K562 (cell line): ENCODE measurements around the gene HNMT. TPM values are rescaled to one million over a fixed set of nuclear protein-coding genes. Genes with fewer than 3 reads are reported as not detected.

Experiments used
- BHLHE40 ChIP-seq: IDR thresholded peaks from 2 replicates; pipeline ENCODE4 v1.6.1; 2011; ENCODE audit warnings: low read length, improper control_type of control experiment
- CBX8 ChIP-seq: fragments of 200-600 bp; sonication (generic); IDR thresholded peaks from 2 replicates; pipeline ENCODE4 v1.6.1; 2012; ENCODE audit warnings: borderline replicate concordance, mixed run types, low read depth, mild to moderate bottlenecking, moderate library complexity, mixed read lengths, low read length, control low read depth, inconsistent platforms; ENCODE audit not compliant: poor library complexity, severe bottlenecking; ENCODE audit errors: extremely low read depth
- CHAMP1 ChIP-seq: fragments of 450-650 bp; IDR thresholded peaks from 2 replicates; pipeline ENCODE4 v1.6.1; 2016; ENCODE audit warnings: mild to moderate bottlenecking
- DPF2 ChIP-seq: fragments of 450-650 bp; IDR thresholded peaks from 2 replicates; pipeline ENCODE4 v1.6.1; 2016
- EP400 ChIP-seq: fragments of 450-650 bp; IDR thresholded peaks from 2 replicates; pipeline ENCODE4 v1.6.1; 2017; ENCODE audit warnings: antibody characterized with exemption, mild to moderate bottlenecking, moderate library complexity
- FOXM1 ChIP-seq, 2 experiments: fragments of 450-650 bp in 1 of 2; sonication (generic) in 1 of 2; formaldehyde crosslinking in 1 of 2; IDR thresholded peaks; 2 replicates each; pipeline versions ENCODE4 v1.6.1 to v1.9.0; 2017 to 2022; ENCODE audit warnings: low read depth in 2 of 2, mild to moderate bottlenecking in 2 of 2, missing genetic modification reagents in 1 of 2, moderate library complexity in 1 of 2
- HES1 ChIP-seq: fragments of 450-650 bp; IDR thresholded peaks from 2 replicates; pipeline ENCODE4 v1.6.1; 2016; ENCODE audit warnings: low read depth, mild to moderate bottlenecking, moderate library complexity
- HOMEZ ChIP-seq: fragments of 250-450 bp; sonication (Bioruptor Pico); IDR thresholded peaks from 2 replicates; pipeline ENCODE4 v1.4.0; 2020; ENCODE audit warnings: mild to moderate bottlenecking, moderate library complexity
- IFI16 ChIP-seq: fragments of 250-450 bp; sonication (Bioruptor Pico); IDR thresholded peaks from 2 replicates; pipeline ENCODE4 v2.1.2; 2022; ENCODE audit warnings: mild to moderate bottlenecking, inconsistent platforms
- MXI1 ChIP-seq: IDR thresholded peaks from 2 replicates; pipeline ENCODE4 v1.6.1; 2011; ENCODE audit warnings: low read depth, mild to moderate bottlenecking, improper control_type of control experiment, low read length
- NFE2L1 ChIP-seq: fragments of 450-650 bp; IDR thresholded peaks from 2 replicates; pipeline ENCODE4 v1.6.1; 2016; ENCODE audit warnings: missing genetic modification characterization, low read depth, mild to moderate bottlenecking, missing compliant biosample characterization, moderate library complexity, borderline replicate concordance
- NR2C1 ChIP-seq, 2 experiments: fragments of 450-650 bp; IDR thresholded peaks; 2 replicates each; pipeline ENCODE4 v1.6.1; 2017; ENCODE audit warnings: mild to moderate bottlenecking in 2 of 2, antibody characterized with exemption in 1 of 2, inconsistent platforms in 1 of 2, missing compliant biosample characterization in 1 of 2, missing genetic modification characterization in 1 of 2
- PRMT5 ChIP-seq: sonication (generic); formaldehyde crosslinking; IDR thresholded peaks from 2 replicates; pipeline ENCODE4 v1.5.0; 2020; ENCODE audit warnings: missing genetic modification reagents
- SLC30A9 ChIP-seq: fragments of 250-450 bp; sonication (Bioruptor Pico); IDR thresholded peaks from 2 replicates; pipeline ENCODE4 v1.8.0; 2022; ENCODE audit warnings: mild to moderate bottlenecking, moderate library complexity
- ZNF584 ChIP-seq: fragments of 200-800 bp; sonication (Bioruptor generic); IDR thresholded peaks from 2 replicates; pipeline ENCODE4 v1.6.1; 2016; ENCODE audit warnings: low read depth, mild to moderate bottlenecking, missing genetic modification characterization, missing compliant biosample characterization
- ZNF740 ChIP-seq, 3 experiments: fragments of 200-800 bp in 1 of 3; sonication (Bioruptor generic) in 1 of 3; sonication (generic) in 1 of 3; formaldehyde crosslinking in 1 of 3; IDR thresholded peaks; 2 replicates each; pipeline versions ENCODE4 v1.6.1 to v1.8.0; 2016 to 2022; ENCODE audit warnings: mild to moderate bottlenecking in 2 of 3, missing compliant biosample characterization in 2 of 3, missing genetic modification characterization in 2 of 3, missing genetic modification reagents in 1 of 3
- polyA plus RNA-seq, 8 experiments: library from polyadenylated mRNA; depleted of rRNA in 4 of 8; stranded (reverse) in 5 of 8; unstranded in 3 of 8; fragments of >200 nt; fragmentation: Nextera tagmentation in 2 of 8; fragmentation: Illumina TruSeq in 1 of 8; extraction: Ambion mirVana in 2 of 8; extraction: Trizol in 1 of 8; gene quantifications; 2 replicates each; pipeline versions ENCODE4 v1.2.1 to v1.2.3, GENCODE V29; 2011 to 2014; ENCODE audit warnings: inconsistent platforms in 1 of 8, missing spikeins in 1 of 8
- total RNA-seq, 7 experiments: library from RNA; depleted of rRNA in 6 of 7; stranded (reverse); fragments of >200 nt in 6 of 7; fragmentation: Illumina TruSeq in 2 of 7; extraction: Trizol in 2 of 7; gene quantifications; 2 replicates each; pipeline versions ENCODE4 v1.2.1 to v1.2.3, GENCODE V29; 2011 to 2021; ENCODE audit warnings: low replicate concordance in 1 of 7

HNMT gene
- total and polyA plus RNA-seq, 9 of the 15 experiments (the other 6 are each of a cell fraction or from before 2014, with no cell fraction given), result 3.1 to 10.9 (median 5.3) TPM

- no peak for TF ChIP-seq HOMEZ (CRISPR knock-in tag)
- TF ChIP-seq ZNF584, result no peak
- TF ChIP-seq NR2C1 (IDR thresholded peaks at IDR 0.05), result no peak
- no peak for TF ChIP-seq NR2C1 (tag; IDR thresholded peaks at IDR 0.05)
- TF ChIP-seq IFI16 (CRISPR knock-in tag), result no peak
- TF ChIP-seq BHLHE40, result no peak
- no peak for TF ChIP-seq DPF2
- TF ChIP-seq CBX8, result no peak
- no peak for TF ChIP-seq FOXM1 (IDR thresholded peaks at IDR 0.05; ENCODE audit: low read depth)
- no peak for TF ChIP-seq FOXM1 (CRISPR knock-in tag; IDR thresholded peaks at IDR 0.05; ENCODE audit: low read depth)
- no peak for TF ChIP-seq SLC30A9 (CRISPR knock-in tag)
- TF ChIP-seq PRMT5 (CRISPR knock-in tag), result no peak
- TF ChIP-seq ZNF740 (CRISPR knock-in tag; IDR thresholded peaks at IDR 0.05), result no peak
- no peak for TF ChIP-seq ZNF740 (tag; IDR thresholded peaks at IDR 0.05)
- no peak for TF ChIP-seq MXI1
- TF ChIP-seq EP400, result no peak
- no peak for TF ChIP-seq NFE2L1 (tag)
- TF ChIP-seq HES1, result no peak
- no peak for TF ChIP-seq CHAMP1
Measured at GRCh38 chr2:137947728-137948336, 16.4 kb upstream of the HNMT start (continued).
